Stimulated activated CD4-positive, alpha-beta T cell treated with anti-CD3 and anti-CD28 coated beads, Interleukin-15, amount 100 ng/mL, for 1 hour (primary cell): ENCODE data around the gene TACC3.

ENCODE experiments used
- DNase-seq, 2 donors: peaks; one replicate each; pipeline ENCODE4 v3.0.0-alpha.2; 2020; ENCODE audit warnings: low read depth in 1 of 2, low spot score in 1 of 2

TACC3 gene

DNA sequence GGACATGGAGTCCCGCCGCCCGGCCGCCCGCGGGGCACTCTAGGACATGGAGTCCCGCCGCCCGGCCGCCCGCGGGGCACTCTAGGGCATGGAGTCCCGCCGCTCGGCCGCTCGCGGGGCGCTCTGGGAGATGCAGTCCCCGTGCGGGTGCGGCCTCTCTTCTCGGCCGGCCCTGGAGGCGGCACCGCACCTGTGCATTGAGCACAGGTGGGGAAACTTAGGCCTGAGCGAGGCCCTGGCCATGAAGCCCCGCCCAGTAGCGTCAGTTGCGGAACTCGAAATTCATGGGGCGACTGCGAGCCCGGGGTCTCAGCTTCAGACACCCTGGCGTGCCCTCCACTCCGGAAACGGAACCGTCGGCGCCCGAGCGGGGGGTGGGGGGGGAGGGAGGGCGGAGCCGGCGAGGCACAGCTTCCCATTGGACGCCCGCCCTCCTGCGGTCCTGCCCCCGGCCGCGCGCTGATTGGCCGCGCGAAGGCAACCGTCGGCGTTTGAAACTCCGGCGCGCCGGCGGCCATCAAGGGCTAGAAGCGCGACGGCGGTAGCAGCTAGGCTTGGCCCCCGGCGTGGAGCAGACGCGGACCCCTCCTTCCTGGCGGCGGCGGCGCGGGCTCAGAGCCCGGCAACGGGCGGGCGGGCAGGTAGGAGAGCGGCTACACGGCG, at the start of gene TACC3, which contains the start of gene TMEM129:
TACC3 (plus strand) TSS at position 519 of the 663 bp plus-strand sequence. CDS start 1,901 bp downstream, outside the sequence.
TMEM129 (minus strand) TSS at position 321 of the 663 bp plus-strand sequence. CDS start 486 bp downstream, outside the sequence.
- DNase-seq = peak; percentile 89 to 90

DNA sequence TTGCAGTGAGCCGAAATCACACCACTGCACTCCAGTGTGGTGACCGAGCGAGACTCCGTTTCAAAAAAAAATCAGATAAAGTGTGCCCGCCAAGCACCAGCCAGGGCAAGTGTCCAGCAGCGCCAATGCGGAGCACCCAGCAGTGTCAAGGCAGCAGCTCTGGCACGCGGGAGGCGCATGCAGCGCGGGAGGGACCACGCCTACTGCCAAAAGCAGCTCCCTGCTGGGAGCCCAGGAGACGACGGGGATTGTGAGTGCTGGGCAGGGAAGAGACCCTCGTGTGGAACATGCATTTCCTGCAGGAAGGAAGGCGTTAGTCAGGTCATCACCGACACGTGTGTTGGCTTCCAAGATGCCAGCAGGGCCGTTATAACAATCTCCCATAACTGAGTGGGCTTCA, 47.6 kb upstream of the TACC3 start:
- no peak for DNase-seq

- no peak for DNase-seq
These were observed 46.6 kb upstream of the TACC3 start for GRCh38 chr4:1674682-1675081.

DNA sequence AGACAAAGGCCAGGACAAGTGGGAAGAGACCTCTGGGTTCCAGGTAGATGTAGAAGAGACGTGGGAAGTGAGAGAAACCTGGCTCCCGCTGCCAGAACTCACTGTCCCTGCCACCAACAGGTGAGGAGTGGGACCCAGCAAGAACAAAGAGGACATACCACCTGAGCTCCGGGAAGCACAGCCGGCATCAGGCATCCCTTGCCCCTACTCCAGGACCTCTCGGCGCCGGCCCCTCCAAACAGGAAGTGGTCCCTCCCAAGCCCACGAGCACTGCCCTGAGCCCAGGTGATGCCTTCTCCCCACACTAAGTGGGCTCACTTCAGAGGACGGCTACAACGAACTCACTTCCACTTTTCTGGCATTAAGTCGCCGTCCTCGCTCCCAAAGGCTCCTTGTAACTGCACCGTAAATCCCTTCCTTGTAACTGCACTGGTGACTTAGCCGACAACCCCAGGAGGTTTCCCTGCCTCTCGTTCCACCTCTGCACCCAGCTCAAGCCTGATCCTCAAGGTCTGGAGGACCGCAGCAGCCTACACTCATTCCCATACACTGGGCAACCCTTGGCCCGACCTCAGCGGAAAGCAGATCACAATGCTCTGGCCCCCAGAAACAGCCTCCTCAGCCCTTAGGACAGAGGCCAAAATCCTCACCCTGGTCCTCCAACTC, 46.1 kb upstream of the TACC3 start:
- DNase-seq = no peak

GRCh38 chr4:1675802-1676137, 45.6 kb upstream of the TACC3 start:
- no peak for DNase-seq

DNA sequence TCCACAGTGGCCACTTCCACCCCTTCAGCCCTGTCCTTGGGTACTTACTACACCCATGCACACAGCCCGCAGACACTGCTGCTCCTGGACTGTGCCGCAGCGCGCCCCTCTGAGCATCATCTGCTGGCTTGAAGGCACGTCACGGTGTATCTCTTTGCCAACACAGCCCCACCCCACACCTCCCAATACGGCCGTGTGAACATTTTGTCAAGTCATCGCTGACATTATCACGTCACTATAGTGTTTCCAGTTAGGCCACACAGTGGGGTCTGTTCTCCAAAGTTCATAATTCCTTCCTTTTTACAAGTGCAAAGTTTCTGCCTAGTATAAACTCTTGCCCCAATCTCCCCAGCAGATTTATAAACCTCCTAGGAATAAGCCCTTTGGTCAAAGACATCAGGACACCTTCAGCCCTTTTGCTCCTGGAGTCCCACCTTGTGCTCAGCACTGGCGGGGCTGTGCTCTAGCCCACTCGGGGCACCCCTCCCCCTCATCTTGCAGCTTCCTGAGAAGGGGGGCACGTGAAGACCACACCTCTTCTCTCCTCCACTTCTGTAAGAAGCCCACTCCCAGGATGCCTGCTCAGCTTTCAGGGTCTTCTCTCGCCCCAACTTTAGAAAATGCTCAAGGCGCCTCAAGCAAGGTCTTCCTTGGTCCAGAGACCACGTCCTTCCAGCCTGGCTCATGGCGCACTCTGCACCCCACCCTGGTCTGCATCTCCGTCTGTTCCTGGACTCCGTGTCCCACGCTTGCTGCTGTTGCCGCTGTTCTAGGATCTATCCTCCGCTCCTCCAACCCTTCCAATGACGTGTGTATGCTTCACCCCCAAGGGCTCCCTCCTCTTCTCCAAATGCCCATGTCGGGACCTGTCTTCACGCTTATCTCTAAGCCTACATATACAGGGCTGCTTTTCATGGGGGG, 44.5 kb upstream of the TACC3 start:
- no peak for DNase-seq

DNA sequence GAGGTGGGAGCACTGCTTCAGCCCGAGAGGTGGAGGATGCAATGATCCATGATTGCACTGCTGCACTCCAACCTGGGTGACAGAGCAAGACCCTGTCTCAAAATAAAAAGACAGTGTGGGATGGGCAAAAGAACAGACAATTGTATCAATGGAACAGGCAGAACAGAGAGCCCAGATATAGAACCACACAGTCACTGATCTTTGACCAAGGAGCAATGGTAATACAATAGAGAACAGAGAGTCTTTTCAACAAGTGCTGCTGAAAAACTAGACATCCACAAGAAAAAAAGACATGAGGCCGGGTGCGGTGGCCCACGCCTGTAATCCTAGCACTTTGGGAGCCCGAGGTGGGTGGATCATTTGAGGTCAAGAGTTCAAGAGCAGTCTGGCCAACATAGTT, 43.1 kb upstream of the TACC3 start:
- DNase-seq = no peak

DNA sequence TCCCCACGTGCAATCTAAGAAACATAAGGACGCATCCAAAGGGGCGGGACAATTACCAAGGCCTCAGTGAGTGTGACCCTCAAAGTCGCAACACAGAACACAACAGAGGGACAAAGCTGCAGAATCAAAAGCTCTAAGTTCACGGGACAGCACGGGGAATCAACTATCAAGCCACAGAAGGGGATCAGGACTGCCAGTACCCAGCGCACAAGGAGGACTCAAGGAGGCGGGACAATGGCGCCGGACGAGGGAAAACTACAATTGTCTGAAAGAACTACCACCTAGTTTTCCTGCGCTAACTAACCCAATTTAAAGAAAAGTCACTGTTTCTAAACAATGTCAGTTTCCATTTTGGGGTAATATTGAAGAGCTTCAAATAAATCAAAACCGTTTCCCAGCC, 38.5 kb upstream of the TACC3 start:
- no peak for DNase-seq

- DNase-seq = no peak
These were observed 38.0 kb upstream of the TACC3 start for GRCh38 chr4:1683261-1683735.

DNA sequence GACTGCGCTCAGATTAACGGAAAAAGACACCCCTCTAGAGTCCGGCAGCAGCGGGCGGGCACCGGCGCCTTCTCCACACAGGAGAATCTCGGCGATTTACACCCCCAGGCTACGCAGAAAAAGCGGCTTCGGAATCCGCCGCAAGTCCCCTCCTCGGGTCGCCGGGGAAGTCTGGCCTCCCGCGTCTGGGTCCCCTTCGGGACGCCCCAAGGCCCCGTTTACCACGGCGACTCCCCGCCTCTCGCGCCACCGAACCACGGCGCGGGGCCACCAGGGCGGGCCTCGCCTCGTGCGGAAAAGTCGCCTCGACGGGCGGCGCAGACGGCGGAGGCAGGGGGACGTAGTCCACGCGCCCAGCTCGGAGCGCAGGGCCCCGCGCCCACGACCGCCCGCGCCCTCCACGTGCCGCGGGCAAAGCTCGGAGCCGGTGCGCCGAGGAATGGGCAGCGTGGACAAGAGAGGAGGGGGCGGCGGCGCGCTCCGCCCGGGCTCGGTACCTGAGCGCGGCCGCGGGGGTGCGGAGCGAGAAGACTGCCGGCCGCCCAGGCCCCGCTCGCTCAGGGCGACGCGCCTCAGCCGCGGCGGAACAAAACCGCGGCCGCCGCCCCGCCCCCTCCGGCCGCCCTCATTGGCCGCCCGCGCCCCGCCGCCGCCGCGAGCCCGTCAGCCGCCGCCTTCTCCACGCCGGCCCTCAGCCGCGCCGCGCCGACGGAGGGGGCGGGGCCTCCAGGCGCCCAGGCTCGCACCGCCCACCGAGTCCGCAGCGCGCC, 37.4 kb upstream of the TACC3 start, which contains the start of gene FAM53A:
FAM53A (minus strand) TSS at position 578 of the 770 bp plus-strand sequence. CDS start 15,572 bp downstream, outside the sequence.
- DNase-seq = peak; percentile 18 to 89

- DNase-seq = peak in 1 of 2 donors; percentile 96
These were observed 36.7 kb upstream of the TACC3 start for GRCh38 chr4:1684506-1685234.

DNA sequence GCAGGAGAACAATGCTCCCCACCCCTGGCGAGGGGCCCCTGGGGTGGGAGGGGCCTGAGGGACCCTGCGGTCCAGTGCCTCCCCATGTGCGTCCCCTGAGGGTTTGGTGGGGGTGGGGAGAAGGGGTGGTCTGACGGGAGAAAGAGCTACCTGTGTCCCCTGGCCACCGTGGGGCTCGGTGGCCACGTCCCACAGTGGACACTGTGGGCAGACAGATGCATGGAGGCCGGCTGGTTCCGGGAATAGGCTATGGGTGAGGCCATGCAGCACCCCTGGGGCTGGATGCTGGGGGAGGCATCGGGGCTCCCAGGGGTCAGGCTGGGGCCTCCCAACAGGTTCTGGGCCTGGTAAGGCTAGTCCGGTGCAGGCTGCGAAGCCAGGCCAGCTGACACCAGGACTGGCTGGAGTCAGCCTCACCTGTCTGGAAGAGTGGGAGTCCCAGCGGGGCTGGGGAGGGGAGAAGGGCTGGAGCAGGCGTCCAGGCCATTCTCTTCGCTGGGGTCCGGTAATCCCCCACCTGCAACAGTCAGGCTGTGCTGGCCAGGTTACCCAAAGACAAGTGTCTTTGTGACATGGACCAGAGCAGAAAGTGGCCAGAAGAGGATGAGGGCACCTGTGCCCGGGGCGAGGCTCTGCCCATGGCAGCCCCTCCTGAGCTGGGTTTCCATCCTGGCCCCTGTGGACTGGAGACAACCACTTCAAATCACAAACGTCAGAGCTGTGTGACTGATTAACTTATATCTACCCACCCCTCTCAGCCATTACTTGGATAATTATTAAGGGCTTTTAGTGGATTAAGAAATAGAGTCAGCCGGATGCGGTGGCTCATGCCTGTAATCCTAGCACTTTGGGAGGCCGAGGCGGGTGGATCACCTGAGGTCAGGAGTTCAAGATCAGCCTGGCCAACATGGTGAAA, 35.8 kb upstream of the TACC3 start:
- DNase-seq = no peak

DNA sequence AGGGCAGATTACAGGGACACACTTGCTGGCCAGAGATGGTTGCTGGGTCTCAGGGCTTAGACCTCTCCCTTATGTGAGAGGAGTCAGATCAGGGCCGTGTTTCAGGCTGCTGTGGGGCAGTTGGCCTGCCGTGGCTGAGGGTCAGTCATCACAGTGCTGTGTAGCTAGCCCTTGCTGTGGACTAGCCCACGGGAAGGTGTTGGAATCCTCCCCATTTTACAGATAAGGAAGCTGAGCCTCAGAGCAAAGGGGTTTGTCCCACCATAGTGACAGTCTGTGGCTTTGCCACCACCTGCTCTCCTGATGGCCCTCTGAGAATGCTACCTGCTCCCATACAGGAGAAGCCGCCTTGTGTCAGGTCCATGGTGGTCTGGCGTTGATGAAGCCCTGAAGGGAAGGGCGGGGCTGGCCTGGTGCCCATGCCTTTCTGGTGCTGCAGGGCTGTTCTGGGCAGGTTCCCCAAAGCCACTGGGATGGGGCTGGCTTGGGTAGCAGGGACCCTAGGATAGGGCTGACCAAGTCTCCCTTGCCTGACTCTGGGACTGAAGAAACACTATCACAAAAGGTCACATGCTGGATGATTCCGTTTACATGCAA, 34.8 kb upstream of the TACC3 start:
- no peak for DNase-seq

DNA sequence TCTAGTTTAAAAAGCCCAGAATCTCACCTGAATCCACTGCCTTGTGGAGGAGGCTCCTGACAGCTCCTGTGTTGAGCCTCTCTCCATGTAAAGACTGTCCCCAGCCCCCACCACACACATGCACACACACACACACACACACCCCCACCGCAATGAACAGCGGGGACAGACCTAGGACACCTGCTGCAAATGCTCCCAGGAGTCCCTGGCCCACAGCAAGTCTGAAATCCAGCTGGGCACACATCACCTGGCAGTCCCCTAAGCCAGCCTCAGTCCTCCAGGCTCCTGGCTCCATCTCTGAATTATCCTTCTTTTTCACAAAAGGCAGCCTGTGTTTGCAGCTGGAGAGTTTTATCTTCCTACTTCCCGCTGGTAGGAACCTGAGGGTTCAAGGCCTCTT, 30.6 kb upstream of the TACC3 start:
- no peak for DNase-seq

- DNase-seq = no peak
These were observed 29.5 kb upstream of the TACC3 start for GRCh38 chr4:1691737-1692373.

GRCh38 chr4:1693131-1693896, 28.0 kb upstream of the TACC3 start:
- DNase-seq = peak; percentile 54 to 61

DNA sequence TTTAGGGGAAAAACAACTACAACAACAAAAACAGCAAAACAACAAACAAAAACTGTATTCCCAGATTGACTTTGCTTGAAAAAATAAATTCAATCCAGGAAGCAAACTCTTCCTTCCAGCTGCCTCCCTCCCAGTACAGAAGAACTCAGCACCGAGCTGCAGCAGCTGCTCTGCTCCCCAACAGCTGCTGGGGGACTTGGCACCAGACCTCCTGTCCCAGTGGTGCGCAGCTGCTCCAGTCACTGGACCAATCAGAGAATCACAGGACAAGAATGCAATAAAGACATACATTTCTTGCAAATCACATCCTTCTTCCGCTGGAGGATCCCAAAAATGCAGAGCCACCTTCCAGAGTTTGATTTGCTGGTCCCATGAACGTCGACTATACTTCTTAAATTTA, 25.4 kb upstream of the TACC3 start:
- DNase-seq = no peak
